ENCODE results near the gene NFATC2.
A peak's percentile ranks its signal among the peaks of the same experiment; 100 is the strongest.

NFATC2 gene

DNA sequence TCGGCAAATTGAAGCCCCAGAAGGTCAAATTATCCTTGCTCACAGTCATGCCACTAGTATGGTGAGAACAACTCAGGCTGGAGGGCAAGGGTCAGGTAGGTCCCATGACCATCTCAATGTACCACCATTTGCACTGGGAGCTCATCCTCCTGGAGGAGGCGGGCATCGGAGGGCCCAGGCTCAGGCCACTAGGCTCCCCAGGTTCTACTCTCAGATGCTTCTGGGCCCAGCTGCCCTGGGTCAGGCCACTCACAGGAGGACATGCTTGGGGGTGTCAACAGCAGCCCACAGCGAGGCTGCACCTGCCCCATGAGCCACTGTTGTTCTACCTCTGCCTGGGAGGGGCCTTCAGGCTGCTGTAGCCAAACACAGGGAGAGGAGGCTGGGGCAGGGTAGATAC lies 39.1 kb downstream of the NFATC2 start:
- TF ChIP-seq, protein P1, sequence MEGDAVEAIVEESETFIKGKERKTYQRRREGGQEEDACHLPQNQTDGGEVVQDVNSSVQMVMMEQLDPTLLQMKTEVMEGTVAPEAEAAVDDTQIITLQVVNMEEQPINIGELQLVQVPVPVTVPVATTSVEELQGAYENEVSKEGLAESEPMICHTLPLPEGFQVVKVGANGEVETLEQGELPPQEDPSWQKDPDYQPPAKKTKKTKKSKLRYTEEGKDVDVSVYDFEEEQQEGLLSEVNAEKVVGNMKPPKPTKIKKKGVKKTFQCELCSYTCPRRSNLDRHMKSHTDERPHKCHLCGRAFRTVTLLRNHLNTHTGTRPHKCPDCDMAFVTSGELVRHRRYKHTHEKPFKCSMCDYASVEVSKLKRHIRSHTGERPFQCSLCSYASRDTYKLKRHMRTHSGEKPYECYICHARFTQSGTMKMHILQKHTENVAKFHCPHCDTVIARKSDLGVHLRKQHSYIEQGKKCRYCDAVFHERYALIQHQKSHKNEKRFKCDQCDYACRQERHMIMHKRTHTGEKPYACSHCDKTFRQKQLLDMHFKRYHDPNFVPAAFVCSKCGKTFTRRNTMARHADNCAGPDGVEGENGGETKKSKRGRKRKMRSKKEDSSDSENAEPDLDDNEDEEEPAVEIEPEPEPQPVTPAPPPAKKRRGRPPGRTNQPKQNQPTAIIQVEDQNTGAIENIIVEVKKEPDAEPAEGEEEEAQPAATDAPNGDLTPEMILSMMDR (IDR thresholded peaks at IDR 0.05; ENCODE audit: low read length, missing control alignments), result no peak
- H3K4me3 ChIP-seq (replicated peaks; ENCODE audit: low read depth, low read length), result no peak overlapping the region
- no peak for DNase-seq (ENCODE audit: low read depth)

DNA sequence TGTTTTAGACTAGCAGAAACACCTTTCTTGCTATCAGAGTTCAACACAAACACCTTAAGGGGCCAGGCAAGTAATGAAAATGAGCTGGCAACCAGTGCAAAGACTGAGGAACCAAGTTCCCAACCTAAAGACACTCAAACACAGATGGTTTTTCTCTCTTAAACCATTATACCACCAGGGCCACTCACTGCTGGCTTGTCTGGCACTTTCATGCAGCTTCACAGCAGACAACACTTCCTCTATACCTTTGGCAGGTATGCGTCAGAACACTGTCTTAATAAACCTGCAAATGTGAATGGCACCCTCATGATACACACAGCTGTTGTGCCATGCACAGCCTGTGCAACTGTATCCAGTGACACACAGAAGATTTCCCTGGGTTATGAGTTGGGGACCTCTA lies 41.6 kb downstream of the NFATC2 start:
- DNase-seq (ENCODE audit: low read depth), result no peak
- no peak overlapping the region for H3K4me3 ChIP-seq (replicated peaks; ENCODE audit: low read depth, low read length)
- TF ChIP-seq, protein P1 (IDR thresholded peaks at IDR 0.05; ENCODE audit: low read length, missing control alignments), result no peak

DNA sequence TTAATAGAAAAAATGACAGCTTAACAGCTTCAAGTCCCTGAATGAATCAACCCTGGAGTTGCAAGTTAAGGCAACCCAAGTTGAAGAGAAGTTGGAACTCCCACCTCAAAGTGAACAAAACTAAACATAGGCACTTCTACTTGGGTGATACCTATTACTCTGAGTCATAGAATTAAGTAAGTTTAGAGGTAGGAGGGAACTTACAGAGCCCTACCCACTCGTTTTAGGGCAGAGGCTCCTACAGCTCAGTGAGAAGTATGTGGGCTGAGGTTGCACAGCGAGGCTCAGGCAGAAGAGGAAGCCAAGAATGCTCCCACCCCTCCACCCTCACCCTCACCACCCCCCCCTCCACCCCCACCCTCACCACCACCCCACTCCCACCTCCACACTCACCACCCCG lies 42.2 kb downstream of the NFATC2 start:
- DNase-seq (ENCODE audit: low read depth), result no peak
- no peak overlapping the region for H3K4me3 ChIP-seq (replicated peaks; ENCODE audit: low read depth, low read length)
- TF ChIP-seq, protein P1 (IDR thresholded peaks at IDR 0.05; ENCODE audit: low read length, missing control alignments), result no peak

DNA sequence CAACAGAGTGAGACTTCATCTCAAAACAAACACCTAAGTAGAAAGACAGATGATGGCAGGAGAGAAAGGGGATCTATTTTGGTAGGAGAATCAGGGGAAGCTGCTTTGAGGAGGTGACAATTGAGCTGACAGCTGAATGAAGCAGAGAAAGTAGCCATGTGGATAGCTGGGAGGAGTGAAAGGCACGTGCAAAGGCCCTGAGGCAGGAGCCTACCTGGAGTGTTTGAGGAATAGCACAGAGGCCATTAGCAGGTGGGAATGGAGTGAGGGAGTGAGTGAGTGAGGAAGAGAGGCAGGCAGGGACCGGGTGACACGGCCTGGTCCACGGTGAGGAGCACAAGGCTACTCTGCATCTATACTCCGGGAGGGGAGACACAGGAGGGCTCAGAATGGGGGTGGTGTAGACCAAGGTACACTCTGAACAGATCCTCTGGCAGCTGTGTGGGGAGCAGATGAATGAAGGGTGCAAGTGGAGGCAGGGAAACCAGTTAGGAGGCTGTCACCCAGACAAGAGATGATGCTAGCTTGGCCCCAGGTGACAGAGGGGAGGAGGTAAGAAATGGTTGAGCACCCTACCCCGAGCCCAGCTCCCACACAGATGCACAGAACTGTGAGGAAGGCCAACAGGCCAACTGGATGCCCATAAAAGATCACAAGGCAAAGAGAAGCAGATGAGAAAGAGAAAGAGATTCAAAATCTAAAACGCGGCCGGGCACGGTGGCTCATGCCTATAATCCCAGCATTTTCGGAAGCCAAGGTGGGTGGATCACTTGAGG lies 43.6 kb downstream of the NFATC2 start:
- DNase-seq (ENCODE audit: low read depth), result no peak
- TF ChIP-seq, protein P1 (IDR thresholded peaks at IDR 0.05; ENCODE audit: low read length, missing control alignments), result no peak
- H3K4me3 ChIP-seq (replicated peaks; ENCODE audit: low read depth, low read length), result no peak overlapping the region

DNA sequence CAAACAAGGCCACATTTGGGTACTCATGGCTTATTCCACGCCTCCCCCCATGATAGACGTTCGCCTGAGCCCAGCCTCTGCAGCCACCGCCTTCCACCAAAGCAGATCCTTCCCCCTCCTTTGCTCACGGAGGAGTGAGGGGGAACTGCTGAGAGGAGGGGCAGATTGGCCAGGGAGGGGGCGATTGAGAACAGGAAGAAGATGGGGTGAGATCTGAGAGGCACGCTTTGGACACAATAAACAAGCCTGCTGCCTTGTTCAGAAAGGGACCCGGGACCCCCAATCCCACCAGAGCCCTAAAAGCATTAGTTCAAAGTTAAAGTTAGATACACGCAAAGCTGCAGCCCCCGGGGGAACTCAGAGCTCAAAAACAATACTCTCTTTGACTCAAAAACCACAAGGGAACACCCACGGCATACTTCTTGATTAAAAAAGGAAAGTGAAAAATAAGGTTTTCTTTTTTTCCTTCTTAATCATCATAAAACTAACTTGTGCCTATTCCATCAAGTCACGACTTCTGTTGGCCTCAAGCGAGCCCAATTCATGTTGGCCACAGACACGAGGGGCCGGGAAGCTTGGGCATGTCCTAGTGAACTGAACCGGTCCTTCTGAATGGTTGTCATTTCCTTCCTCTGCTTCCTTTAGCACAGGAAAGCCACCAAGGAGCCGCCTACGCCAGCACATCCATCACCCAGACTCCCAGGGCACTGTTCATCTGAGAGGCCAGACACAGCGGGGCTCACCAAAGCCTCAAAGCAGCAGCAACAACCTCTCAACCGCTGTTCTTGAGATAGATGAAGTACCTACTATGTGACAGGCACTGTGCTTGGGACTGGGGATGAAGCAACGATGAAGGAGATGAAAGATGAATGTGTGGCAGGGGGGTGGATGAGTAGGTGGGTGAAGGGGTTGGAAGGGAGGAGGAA lies 44.7 kb downstream of the NFATC2 start:
- peak; percentile 23 for DNase-seq (ENCODE audit: low read depth)
- TF ChIP-seq, protein P1 (IDR thresholded peaks at IDR 0.05; ENCODE audit: low read length, missing control alignments), result no peak
- no peak overlapping the region for H3K4me3 ChIP-seq (replicated peaks; ENCODE audit: low read depth, low read length)

DNA sequence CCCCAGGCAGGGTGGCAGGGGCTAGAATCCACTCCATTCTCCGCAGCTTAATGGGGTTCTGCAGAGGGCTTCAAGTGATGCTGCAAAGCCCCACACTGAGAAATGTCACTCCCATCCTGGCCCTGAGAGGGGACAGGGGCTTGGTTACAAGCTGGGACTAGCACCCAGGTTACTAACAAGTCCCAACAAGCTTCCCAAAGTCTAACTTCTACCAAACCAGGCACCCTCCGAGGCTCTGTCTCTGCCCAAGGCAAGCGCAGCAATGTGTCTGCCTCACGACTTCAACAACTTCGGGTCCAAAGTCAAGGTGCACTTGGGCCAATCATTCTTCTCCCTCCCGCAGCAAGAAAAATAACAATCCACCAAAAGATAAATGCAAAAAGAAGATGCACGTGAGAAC lies 45.6 kb downstream of the NFATC2 start:
- no peak for DNase-seq (ENCODE audit: low read depth)
- H3K4me3 ChIP-seq (replicated peaks; ENCODE audit: low read depth, low read length), result no peak overlapping the region
- TF ChIP-seq, protein P1 (IDR thresholded peaks at IDR 0.05; ENCODE audit: low read length, missing control alignments), result no peak
